DLD1 (cell line): ENCODE measurements around the gene ARPIN.
"Not testable (repeated sequence)": the region's sequence is repeated elsewhere in the genome, so short reads cannot be mapped to it uniquely, and the experiment has no call there.

Source experiments
- in situ Hi-C: cut with HindIII; loops from 2 replicates; pipeline ENCODE4 v1.10.0; 2017; ENCODE audit warnings: low sequenced_read_pairs

The ARPIN gene

GRCh38 chr15:89910891-89911626, 1.7 kb downstream of the ARPIN start:
- in situ Hi-C loops, result no loop called here

- in situ Hi-C loops, result no loop called here
These were observed 3.1 kb downstream of the ARPIN start for GRCh38 chr15:89909611-89910010.

- in situ Hi-C loops, result no loop called here
These were observed 4.5 kb downstream of the ARPIN start for GRCh38 chr15:89908226-89908625.

DNA sequence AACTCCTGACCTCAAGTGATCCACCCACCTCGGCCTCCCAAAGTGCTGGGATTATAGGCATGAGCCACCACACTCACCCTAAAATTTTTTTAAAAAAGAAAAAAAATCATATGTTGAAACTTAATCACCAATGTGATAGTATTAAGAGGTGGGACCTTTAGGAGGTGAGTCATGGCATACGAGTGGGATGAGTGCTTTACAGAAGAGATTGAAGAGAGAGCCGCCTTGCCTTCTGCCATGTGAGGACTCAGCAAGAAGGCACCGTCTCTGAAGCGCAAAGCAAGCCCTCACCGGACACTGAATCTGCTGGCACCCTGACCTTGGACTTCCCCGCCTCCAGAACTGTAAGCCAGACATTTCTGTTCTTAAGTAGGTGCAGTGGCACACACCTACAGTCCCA, 5.5 kb downstream of the ARPIN start:
- in situ Hi-C loops, result no loop called here

GRCh38 chr15:89905846-89906378, 6.8 kb downstream of the ARPIN start:
- in situ Hi-C loops, result no loop called here

DNA sequence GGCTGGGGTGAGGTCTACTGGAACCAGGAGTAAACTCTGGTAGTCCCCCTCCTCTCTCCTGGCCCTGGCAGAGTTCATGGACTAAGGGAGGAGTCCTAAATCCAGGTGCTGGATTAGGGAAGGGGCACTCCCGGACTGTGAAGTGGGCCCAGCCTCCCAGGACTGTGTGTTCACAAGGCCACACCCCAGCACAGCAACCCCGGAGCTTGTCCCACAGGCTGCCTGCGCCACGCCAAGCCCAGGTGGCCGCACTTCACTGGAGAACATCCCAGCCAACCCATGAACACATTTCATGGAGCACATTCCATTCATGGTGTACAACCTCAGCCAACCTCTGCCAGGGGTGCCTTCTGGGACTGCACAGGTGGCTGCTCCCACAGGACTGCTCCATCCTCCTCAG, 8.2 kb downstream of the ARPIN start:
- in situ Hi-C loops, result no loop called here

DNA sequence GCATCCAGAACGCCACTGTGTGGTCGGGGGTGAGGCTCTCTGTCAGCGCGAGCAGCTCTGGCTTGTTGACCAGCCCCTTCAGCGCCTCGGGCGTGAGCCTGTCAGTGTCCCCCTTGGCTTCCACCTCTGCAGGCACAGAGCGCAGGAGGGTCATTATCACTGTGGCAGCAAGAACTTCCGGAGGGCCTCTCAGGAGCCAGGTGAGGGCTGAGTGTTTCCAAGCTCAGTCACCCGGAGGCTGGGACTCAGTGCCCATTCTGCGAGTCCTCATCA, 9.0 kb downstream of the ARPIN start:
- in situ Hi-C loops, result no loop called here

DNA sequence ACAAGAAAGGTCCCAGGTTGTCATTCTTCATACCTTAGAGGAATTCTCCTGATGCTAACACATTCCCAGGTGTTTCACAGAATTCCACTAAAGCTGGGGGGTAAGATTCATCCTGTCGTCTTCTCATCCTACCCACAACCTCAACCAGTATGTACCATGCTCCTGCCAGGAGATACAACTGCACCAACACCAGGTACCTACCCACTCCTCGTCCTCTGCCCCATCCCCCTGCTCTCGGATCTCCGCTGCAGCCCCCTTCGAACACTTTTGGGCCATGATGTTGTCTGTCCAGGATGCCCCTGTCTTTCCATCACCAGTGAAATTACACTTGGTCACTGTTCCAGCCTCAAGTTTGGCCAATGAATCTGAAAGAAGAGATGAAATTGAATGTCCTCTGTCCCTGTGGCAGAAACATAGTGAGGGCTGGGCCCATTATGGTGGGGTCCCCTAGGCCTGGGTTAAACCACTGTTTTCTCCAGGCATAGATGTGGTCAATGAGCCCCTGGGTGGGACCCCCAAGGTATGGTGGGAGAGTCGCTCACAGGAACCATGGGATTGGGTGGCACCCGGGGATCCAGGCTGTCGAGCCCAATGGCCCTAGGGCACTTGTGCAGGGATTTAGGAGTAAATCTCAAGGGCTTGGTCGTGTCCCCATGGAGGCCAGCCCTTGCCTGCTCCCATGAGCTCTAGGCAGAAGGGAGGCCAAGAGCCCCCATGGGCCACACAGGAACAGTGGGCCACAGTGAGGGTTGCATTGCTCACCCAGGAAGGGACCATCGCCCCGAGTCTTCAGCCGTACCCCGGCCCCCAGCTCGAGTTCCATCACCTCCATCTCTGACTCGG, 9.5 kb downstream of the ARPIN start:
- in situ Hi-C loops, result no loop called here

GRCh38 chr15:89900849-89901248, 11.9 kb downstream of the ARPIN start:
- in situ Hi-C loops, result no loop called here

DNA sequence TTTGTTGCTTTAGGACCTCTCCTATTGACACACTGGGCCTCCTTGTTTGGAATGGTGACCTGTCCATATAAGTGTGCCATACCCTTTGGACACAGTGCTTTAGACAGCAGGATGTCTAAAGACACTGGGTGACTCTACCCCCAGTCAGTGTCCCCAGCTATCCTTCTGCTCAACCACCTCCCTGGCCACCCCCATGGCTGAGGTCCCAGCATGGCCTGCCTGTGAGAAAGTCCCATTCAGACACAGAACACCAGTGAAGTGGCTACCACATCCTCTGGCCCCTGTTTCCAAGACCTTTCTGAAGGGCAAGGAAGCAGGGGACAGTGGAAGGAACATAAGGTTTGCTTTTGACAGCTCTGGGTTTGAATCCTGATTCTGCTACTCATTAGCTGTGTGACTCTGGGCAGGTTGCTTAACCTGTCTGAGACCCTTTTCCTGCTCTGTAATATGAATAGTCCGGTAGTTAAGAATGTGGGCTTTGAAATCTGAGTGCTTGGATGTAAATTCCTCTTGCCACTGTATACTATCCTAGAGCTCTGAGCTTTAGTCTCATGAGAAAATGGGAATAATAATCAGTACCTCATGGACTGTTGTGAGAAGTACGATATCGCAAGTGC, 12.7 kb downstream of the ARPIN start:
- in situ Hi-C loops, result no loop called here

DNA sequence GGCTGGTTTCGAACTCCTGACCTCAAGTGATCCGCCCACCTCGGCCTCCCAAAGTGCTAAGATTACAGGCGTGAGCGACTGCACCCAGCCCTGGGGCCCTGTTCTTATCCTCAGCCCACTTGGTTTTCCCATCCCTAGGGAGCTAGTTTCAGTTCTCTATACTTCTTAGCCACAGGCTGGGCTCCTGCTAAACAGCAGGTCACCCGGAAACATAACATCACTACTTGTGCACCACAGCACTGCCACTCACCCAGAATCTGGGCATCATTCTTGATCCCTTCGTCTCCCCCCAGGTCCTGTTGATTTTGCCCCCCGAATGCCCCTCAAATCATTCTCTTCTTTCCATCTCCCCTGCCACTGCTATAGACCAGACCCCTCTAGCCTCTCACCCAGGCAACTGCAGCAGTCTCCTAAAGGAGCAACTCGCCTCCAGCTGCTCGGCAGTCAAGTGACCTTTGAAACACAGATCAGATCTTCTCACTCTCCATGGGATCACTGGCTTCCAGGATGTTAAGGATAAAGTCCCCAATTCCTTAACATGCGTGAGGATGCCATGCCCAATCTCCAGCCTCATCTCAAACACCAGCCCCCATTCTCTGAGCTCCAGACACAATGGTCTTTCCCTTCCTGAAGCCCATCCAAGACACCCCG, 13.3 kb downstream of the ARPIN start:
- in situ Hi-C loops, result no loop called here

- in situ Hi-C loops, result no loop called here
These were observed 14.0 kb downstream of the ARPIN start for GRCh38 chr15:89898614-89899294.

DNA sequence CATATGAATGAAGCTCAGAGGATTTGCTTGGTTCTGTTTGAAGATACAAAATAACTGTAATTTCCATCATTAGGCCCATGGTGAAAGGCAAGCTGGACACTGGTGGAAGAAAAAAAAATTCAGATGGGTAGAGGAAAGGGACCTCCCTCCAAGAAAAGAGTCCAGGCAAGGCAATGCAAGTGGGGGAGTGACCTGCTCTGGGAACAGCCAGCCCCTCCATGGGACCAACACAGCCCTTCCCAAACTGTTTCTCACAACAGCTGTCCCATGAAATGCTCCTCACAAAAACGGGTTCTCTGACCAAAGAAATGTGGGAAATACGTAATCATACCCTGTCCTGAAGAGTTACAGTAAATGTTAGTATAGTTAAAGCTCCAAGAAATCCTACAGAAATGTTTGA, 14.6 kb downstream of the ARPIN start:
- in situ Hi-C loops, result no loop called here

DNA sequence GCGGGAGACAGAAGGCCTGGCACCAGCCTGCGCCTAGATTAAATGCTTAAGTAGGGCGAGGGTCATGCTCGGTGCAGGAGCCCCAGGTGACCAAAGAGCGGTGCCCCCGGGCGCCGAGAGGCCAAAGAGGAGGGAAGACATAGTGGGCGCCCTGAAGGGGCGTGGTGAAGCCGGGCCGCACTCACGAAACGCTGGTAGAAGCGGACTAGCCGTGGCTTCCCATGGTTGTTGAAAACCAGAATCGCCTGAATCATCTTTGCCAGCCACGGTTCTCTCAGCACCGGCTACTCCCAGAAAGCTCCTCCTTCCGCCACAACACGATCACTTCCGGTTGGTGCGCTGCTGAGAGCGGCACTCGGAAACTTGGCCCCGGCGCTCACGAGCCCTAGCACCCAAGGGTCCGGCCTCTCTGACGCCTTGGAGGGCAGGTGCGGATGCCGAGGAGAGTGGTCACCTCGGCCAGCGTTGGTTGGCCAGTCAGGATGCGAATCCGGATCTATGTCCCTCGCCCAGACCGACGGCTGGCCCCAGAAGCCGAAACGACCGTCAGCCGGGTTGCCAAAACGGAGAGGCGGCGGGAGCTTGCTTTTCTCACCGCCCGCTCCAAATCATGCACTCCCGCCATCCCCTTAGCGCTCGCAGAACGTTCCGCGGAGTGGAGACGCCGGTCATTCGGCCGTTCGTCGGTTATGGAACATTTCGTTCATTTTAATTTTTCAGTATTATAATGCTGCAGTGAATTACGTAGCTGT, 18.9 kb downstream of the ARPIN start, which contains the start of gene AP3S2:
AP3S2 (minus strand) TSS at position 299 of the 752 bp plus-strand sequence; CDS start at position 254, 45 bp downstream.
- in situ Hi-C loops, result no loop called here

DNA sequence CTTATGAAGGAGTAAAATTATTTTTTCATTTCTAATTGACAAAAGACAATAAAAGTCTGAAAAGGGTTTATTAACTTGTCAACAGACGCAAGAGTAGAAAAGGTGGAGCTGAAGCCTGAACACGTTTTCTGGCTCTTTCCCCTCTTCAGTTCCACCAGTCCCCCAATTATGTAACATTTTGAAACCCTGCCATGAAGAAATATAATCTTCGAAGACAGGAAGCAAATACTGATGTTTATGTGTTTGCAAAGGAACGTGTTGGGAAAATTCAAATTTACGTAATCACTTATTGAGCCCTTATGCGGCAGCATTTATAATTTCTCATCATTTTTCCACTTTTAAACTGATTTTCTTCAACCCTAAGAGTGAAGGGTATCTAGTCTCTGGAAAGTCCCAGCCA, 19.7 kb downstream of the ARPIN start:
- in situ Hi-C loops, result no loop called here

DNA sequence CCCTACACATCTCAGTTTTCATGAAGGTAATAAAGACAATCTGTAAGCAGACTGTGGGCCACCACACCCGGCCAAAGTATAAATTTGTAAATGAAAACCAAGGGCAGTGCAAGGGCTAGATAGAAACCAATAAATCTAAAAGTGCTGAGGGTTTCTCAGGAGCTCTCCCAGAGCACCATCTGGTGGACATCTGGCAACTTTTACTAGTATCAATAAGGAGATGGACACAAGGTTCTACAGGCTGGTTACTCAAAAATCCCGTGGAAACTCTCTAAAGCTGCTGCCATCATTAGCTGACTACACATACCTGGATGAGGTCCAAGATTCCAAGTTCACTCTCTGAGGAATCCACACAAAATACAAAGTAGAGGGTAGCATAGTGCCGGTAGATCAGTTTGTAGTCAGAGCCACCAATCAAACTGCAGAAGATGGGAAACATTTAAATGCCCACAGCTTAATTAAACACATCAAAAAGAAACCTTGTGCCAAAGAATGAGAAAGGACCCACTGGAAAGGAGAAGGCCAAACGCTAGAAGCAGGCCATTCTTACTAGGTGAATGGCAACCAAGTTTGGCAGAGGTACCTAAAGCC, 24.4 kb downstream of the ARPIN start:
- in situ Hi-C loops, result no loop called here

GRCh38 chr15:89885611-89886010, 27.1 kb downstream of the ARPIN start:
- in situ Hi-C loops, result no loop called here

- in situ Hi-C loops, result not testable (repeated sequence)
These were observed 27.6 kb downstream of the ARPIN start for GRCh38 chr15:89885179-89885578.

DNA sequence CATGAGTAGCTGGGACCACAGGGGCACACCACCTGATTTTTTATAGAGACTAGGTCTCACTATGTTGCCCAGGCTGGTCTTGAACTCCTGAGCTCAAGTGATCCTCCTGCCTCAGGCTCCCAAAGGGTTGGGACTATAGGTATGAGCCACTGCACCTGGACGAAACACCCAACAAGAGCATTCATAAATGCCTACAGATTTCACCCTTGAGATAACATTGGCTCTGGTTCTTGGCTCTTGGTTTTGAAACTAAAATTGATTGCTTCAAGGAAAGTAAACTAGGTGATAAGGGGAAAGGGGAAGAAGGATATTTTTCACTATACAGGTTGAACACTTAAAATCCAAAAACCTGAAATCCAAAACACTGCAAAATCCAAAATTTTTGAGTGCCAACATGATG, 29.2 kb downstream of the ARPIN start:
- in situ Hi-C loops, result no loop called here

DNA sequence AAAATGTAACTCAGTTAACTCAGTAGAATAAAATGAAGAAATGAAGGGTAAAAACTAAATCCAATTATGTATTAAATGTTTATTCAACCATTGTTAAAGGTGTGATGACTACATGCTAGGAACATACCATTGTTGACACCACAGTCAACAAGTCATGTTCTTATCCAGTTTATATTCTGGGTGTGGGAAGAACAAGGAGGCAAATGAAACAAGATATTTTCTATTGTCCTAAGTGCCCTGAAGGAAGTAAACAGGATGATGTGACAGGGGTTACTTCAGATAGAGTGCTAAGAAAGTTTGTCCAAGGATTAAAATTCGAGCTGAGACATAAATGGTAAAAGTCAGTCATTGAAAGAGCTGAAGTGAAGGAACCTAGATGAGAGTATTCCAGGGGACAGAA, 32.0 kb downstream of the ARPIN start:
- in situ Hi-C loops, result no loop called here
